Fibroblast of mammary gland (primary cell): ENCODE results near the gene RAB17.

ENCODE experiments used
- DNase-seq: peaks from one replicate; pipeline ENCODE4 v3.0.0-alpha.2; 2010; ENCODE audit warnings: low read depth
- H3K4me3 ChIP-seq: 2 replicates; pipeline ENCODE4 v1.5.1; 2011; ENCODE audit warnings: low read depth, mild to moderate bottlenecking, low read length, moderate library complexity; ENCODE audit not compliant: control insufficient read depth
- TF ChIP-seq, protein P1 (sequence below): conservative IDR thresholded peaks from 2 replicates; pipeline ENCODE4 v1.5.1; 2011; ENCODE audit warnings: low read depth, low read length, inconsistent platforms; ENCODE audit not compliant: control insufficient read depth, insufficient read depth

The RAB17 gene

DNA sequence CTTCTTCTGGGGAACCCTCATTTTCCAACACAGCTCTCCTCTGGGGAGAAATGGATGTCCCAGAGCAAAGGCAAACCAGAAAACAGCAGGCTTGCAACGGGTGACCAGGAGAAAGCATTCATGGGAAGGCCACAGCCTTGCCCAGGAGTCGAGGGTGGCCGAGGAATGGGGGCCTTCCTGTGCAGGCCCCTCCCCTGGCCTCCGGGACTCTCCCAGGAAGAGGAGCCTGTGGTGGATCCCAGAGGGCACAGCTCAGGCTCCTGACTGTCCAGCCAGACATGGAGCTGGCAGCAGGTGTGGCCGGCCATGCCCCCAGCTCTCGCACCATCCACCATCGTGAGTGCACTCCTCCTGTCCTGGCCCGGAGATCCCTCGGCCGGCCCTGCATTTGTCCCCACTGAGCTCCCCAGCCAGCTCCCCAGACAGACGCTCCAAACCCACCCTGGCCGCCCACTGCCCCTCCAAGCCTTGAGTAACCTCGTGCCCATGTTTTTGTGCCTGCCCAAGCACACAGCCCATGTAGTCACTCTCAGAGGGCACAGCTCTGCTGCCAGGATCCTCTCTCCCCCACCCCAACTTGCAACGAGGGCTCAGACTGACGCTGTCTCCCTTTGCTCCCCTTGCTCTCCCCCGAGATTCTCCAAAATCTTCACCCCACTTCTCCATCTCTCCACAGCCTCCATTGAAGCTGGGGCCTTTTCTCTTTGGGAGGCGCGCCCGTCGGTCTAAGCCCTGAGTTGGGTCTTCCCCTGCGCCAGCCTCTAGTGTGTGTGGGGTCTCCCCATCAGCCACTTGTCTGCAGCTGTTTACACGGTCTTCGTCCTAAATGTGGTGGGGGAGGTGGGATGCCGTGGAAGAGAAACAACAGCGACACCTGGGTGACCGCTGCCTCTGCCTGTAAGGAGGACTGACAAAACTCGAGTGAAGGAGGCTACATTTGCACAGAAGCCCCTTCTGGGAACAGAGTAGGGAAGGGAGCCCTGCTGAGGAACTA lies 14.4 kb downstream of the RAB17 start:
- TF ChIP-seq, protein P1, sequence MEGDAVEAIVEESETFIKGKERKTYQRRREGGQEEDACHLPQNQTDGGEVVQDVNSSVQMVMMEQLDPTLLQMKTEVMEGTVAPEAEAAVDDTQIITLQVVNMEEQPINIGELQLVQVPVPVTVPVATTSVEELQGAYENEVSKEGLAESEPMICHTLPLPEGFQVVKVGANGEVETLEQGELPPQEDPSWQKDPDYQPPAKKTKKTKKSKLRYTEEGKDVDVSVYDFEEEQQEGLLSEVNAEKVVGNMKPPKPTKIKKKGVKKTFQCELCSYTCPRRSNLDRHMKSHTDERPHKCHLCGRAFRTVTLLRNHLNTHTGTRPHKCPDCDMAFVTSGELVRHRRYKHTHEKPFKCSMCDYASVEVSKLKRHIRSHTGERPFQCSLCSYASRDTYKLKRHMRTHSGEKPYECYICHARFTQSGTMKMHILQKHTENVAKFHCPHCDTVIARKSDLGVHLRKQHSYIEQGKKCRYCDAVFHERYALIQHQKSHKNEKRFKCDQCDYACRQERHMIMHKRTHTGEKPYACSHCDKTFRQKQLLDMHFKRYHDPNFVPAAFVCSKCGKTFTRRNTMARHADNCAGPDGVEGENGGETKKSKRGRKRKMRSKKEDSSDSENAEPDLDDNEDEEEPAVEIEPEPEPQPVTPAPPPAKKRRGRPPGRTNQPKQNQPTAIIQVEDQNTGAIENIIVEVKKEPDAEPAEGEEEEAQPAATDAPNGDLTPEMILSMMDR = no peak

DNA sequence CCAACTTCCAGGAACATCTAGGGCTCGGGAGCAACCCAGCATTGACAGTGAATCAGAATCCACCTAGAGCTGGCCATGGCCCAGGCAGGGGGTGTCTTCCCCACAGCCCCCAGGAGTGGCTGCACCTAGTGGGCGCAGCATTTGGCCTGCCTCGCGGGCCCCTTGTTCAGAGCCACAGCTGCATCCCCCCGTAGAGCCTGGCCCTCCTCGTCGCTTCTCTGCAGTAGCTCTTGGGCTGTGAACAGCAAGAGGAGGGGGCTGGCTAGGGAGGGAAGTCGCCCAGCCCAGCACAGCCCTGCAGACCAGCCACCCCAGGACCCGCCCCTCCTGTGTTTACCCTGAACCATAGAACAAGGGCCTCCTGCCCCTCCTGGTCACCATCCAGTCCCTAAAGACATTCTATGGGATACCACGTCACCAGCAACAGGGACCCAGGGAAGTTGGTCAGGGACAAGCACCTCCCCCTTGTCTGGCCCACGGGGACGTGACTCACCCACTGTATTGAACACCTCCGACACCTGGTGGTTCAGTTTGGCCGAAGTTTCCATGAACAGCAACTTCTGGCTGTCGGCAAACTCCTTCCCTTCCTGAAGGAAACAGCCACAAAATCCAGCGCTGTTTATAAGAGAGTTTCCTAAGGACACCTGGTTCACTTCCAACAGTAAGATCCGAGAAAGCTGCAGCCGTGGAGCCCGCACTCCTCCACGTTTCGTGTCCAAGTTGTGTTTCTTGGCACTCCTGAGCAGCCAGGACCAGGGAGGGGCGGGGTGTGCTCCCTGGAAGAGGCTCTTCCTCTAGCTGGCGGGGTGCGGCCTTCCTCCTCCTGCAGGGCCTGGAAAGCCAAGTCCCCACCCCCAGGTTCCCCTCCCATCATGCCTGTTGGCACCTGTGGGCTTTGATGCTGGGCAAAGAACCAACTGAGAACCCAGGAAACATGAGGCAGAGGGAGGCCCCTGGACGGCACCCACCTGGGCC lies 15.4 kb downstream of the RAB17 start:
- TF ChIP-seq, protein P1 = no peak
- DNase-seq = peak; percentile 30
- no peak overlapping the region for H3K4me3 ChIP-seq

More for the DNA sequence above, 14.4 kb downstream of the RAB17 start:
- no peak overlapping the region for H3K4me3 ChIP-seq
- DNase-seq = no peak

DNA sequence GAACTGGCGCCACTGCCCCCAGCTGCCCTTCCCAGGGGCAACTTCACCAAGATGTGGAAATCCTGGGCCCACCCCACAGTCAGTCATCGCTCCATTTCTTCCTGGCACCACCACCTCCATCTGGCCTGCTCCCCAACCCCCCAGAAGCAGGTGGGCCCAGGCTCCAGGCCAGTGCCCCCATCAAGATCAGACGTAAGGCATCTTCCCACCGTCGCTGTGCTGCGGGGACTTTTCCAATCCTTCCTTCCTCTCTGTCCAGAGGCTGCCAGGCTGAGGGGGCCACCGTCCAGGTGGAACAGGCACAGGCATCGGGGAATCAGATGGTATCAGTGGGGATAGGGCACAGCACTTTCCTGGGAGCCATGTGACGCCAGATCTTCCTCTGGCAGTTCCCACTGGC lies 16.1 kb downstream of the RAB17 start:
- DNase-seq = no peak
- no peak overlapping the region for H3K4me3 ChIP-seq
- TF ChIP-seq, protein P1 = no peak

DNA sequence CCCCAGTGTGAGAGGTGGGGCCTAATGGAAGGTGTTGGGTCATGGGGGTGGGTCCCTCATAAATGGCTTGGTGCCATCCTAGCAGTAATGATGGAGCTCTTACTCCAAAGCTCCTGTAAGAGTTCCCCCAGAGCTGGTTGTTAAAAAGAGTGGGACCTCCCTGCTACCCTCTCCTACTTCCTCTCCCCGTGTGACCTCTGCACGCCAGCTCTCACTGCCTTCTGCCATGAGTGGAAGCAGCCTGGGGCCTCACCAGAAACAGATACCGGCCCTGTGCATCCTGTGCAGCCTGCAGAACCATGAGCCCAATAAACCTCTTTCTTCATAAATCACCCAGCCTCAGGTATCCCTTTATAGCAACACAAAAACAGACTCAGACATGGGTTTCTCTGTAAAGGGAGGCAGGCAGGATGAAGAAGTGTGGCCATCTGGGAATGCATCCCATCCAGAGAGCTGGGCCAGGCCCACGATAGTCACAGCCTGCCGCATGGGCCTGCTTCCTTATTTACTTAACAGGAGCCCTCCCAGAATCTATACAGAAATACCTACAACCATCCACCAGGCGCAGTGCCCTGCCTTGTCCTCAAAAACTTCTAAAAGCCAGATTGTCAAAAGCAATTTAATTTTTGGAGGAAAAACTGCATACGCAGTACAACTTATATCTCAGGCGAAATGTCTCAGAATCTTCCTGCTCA lies 16.7 kb downstream of the RAB17 start:
- H3K4me3 ChIP-seq = no peak overlapping the region
- TF ChIP-seq, protein P1 = no peak
- DNase-seq = no peak

DNA sequence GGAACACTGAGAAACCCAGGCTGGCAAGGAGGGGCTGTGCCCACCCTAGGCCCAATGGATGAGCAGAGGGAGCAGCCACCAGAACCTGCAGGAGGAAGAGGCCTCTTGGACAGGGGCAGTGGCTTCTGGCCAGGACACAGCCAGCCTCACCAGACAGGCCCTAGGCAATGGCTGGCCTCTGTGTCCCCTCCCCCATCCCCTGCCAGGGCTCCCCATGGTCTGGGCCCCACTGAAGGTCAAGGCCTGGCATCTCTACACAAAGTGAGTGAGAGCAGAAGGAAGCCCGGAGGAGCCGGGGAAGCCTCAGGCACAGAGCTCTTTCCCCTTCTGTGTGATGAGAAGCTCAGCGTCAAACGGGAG lies 17.8 kb downstream of the RAB17 start:
- DNase-seq = no peak
- no peak overlapping the region for H3K4me3 ChIP-seq
- TF ChIP-seq, protein P1 = no peak
